ENCODE results near the gene NTM. TPM values are rescaled to one million over a fixed set of nuclear protein-coding genes. Genes with fewer than 3 reads are reported as not detected.

NTM gene
- polyA plus RNA-seq, 1 donor from 2014 or later, result 39.4 TPM

- H3F3A ChIP-seq (ENCODE audit: insufficient read depth, low read length, poor library complexity, severe bottlenecking), result no peaks in the 10 kb centered on the region
- no peak overlapping the region for H2AFZ ChIP-seq (ENCODE audit: low read depth, low read length)
- H3K9me2 ChIP-seq (ENCODE audit: insufficient read depth, low read length), result no peaks in the 10 kb centered on the region
- H3K9ac ChIP-seq (ENCODE audit: low read length), result no peak overlapping the region
- H3K36me3 ChIP-seq (ENCODE audit: insufficient read depth, low read length), result no peaks in the 10 kb centered on the region
- H3K4me3 ChIP-seq (ENCODE audit: low read length), result no peak overlapping the region
- no peak overlapping the region for H3K4me2 ChIP-seq (ENCODE audit: low read length)
- H3K27me3 ChIP-seq (ENCODE audit: insufficient read depth, low read depth, low read length), result no peaks in the 10 kb centered on the region
- H3K9me3 ChIP-seq (ENCODE audit: low read length), result no peaks in the 10 kb centered on the region
- TF ChIP-seq CTCF (IDR thresholded peaks at IDR 0.05; ENCODE audit: poor library complexity, severe bottlenecking) (no peak), EP300 (conservative IDR thresholded peaks at IDR 0.05; ENCODE audit: poor library complexity, severe bottlenecking) (no peak), POLR2AphosphoS5 (IDR thresholded peaks at IDR 0.05) (no peak), RAD21 (conservative IDR thresholded peaks at IDR 0.05) (no peak), SMC3 (conservative IDR thresholded peaks at IDR 0.05; ENCODE audit: poor library complexity) (no peak), EZH2 (IDR thresholded peaks at IDR 0.05; ENCODE audit: borderline replicate concordance, insufficient read depth, low read length, poor library complexity, severe bottlenecking) (no peak), TAF1 (IDR thresholded peaks at IDR 0.05; ENCODE audit: low read depth) (no peak)
- no peaks in the 10 kb centered on the region for H3K79me2 ChIP-seq (replicated peaks; ENCODE audit: insufficient read depth, low read length)
- H4K20me1 ChIP-seq (ENCODE audit: insufficient read depth), result no peaks in the 10 kb centered on the region
- no peak overlapping the region for H3K27ac ChIP-seq (ENCODE audit: low read length)
Measured at GRCh38 chr11:131421066-131421855, 50.8 kb downstream of the NTM start.

GRCh38 chr11:131422029-131422428 lies 51.6 kb downstream of the NTM start:
- no peaks in the 10 kb centered on the region for H4K20me1 ChIP-seq (ENCODE audit: insufficient read depth)
- H3F3A ChIP-seq (ENCODE audit: insufficient read depth, low read length, poor library complexity, severe bottlenecking), result no peaks in the 10 kb centered on the region
- no peak overlapping the region for H3K4me3 ChIP-seq (ENCODE audit: low read length)
- no peak overlapping the region for H3K4me2 ChIP-seq (ENCODE audit: low read length)
- no peaks in the 10 kb centered on the region for H3K79me2 ChIP-seq (replicated peaks; ENCODE audit: insufficient read depth, low read length)
- H2AFZ ChIP-seq (ENCODE audit: low read depth, low read length), result no peak overlapping the region
- H3K36me3 ChIP-seq (ENCODE audit: insufficient read depth, low read length), result no peaks in the 10 kb centered on the region
- no peaks in the 10 kb centered on the region for H3K9me2 ChIP-seq (ENCODE audit: insufficient read depth, low read length)
- TF ChIP-seq POLR2AphosphoS5 (IDR thresholded peaks at IDR 0.05) (no peak), TAF1 (IDR thresholded peaks at IDR 0.05; ENCODE audit: low read depth) (no peak), EZH2 (IDR thresholded peaks at IDR 0.05; ENCODE audit: borderline replicate concordance, insufficient read depth, low read length, poor library complexity, severe bottlenecking) (no peak), RAD21 (conservative IDR thresholded peaks at IDR 0.05) (no peak), EP300 (conservative IDR thresholded peaks at IDR 0.05; ENCODE audit: poor library complexity, severe bottlenecking) (no peak), CTCF (IDR thresholded peaks at IDR 0.05; ENCODE audit: poor library complexity, severe bottlenecking) (no peak), SMC3 (conservative IDR thresholded peaks at IDR 0.05; ENCODE audit: poor library complexity) (no peak), MXI1 (conservative IDR thresholded peaks at IDR 0.05; ENCODE audit: poor library complexity, severe bottlenecking) (no peak), REST (IDR thresholded peaks at IDR 0.05; ENCODE audit: borderline replicate concordance) (no peak)
- no peaks in the 10 kb centered on the region for H3K27me3 ChIP-seq (ENCODE audit: insufficient read depth, low read depth, low read length)
- no peak overlapping the region for H3K27ac ChIP-seq (ENCODE audit: low read length)
- no peak overlapping the region for H3K9ac ChIP-seq (ENCODE audit: low read length)
- no peaks in the 10 kb centered on the region for H3K9me3 ChIP-seq (ENCODE audit: low read length)

All from neural cell (in vitro differentiated cells).